ENCODE data around the gene PHACTR3.

The PHACTR3 gene

DNA sequence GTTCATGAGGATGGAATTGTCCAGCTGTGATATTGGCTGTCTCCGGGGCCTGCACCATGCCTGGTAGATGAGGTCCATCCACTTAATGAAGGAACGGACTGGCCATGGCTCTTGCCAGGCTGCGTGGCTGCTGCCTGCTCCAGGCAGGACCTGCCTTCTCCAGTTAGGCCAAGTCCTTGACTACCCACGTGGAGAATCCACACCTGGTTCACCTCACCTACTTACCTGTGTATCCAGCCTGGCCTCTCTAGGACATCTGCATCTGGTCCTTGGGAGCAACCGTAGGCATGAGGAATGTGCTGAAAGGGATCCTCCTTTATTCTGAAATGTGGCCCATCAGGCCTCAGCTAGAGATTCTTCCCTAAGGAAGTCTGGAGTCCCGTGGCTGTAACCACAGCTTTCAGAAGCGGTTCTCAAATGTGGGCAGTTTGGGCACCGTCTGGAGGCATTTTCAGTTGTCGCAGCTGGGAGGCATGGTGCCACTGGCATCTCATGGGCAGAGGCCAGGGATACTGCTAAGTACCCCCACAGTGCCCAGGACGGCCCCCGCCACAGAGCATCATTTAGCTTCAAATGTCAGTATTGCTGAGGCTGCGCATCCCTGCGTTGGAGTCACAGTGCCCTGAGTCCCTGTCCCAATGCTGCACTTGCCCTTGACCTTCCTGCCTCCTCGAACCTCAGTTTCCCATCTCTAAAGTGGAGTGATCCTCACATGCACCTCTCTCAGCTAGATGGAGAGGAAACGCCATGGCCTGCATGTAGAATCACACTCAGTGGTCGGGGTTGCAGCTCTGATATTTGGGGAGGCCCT, 67.5 kb downstream of the PHACTR3 start:
- DNase-seq (ENCODE audit: low read depth), result no peak

- no peak for DNase-seq (ENCODE audit: low read depth)
Measured at GRCh38 chr20:59672576-59672975, 68.2 kb downstream of the PHACTR3 start.

DNA sequence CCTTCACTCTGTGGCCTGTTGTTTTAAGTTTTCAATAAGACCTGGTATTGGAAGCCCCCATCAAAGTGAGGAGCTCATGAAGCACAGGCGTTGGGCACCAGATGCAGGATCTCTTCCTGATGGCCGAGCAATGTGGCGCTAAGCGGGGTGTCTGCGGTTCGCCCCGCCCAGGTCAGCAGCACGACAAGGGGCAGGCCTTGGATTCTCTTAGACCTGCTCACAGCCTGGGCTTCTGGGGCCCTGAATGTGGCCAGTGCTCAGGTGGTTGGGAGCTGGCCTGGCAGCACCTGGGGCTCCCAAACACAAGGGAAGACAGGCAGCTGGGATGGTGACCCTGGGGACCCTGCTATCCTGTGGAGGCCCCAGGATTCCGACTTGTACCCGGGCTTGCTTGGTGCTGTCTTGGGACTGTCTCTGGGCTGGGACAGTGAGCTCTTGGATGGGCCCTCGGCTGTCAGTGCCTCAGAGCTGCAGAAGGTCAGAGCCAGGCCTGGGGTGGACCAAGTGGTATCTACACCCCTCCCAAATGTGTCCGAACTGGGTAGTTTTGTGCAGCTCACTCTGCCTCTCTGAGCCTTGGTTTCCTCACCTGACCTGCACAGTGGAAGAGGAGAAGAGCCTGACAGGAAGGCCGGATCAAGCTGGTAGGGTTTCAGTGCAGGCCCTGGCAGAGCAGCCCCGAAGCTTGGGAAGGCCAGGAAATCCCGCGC, 69.1 kb downstream of the PHACTR3 start:
- DNase-seq (ENCODE audit: low read depth), result no peak

GRCh38 chr20:59673998-59674445, 69.7 kb downstream of the PHACTR3 start:
- DNase-seq (ENCODE audit: low read depth), result no peak

DNA sequence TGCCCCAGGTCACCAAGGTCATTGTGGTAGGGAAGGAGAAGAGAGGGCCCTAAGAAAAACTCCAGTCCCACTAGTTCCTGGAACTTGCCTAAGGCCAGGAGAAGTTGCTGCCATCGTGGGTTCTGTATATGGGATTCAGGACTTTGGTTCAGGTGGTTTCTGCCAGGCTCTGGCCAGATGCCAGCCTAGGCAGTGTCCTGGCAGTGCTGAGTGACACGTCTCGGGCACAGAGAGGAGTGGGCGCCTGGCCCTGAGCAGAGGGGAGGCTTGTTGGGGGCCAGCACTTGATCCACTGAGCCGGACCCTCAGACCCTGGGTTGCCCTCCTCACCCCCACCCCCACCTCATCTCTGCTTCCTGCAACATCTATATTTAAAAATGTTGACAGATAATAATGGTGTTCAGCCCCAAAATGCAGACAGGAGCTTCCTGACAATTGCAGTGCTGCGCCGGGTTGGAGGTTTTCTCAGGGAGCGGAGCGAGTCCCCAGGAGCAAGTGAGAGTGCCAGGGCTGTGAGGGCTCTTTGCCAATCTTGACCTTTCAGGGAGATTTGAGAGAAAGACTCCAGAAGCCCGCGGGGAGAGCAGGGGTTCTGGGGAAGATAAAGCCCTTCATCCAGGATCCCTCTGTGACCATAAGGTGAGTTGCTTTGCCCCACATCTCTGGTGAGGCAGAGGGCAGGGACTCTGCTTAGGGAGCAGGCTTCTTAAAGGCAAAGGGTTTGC, 71.9 kb downstream of the PHACTR3 start:
- DNase-seq (ENCODE audit: low read depth), result no peak

DNA sequence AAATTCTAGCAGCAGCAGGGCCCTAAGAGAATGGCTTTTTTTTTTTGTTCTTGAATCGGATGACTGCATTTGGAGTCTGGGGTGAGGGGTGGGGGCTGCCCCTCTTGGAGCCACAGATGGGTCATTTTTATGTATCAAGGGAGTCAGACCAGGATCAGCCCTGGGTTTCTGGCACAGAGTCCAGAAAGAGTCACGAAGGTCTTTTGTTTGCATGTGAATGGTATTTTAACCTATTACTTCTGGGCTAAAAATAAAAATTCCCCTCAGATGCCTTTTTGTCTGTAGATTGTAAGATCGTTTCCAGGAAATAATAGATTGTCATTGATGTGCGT, 72.5 kb downstream of the PHACTR3 start:
- DNase-seq (ENCODE audit: low read depth), result no peak

DNA sequence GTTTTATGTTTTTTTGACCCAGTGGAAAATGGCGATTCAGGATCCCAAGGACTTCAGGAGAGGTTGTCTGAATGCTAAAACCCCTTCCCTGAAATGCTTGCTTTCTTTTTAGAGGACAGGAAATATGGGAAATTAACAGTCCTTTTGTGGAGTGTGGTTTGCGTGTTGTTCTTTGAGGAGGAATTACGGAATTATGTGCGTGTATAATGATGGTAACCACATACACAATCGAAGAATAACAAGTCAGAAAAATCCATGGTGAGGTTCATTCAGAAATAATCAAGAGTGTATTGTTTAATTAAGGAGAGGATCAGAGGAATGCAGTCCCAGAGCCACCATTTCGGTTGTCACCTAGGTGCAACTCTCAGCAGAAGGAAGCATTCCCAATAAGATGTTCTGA, 73.2 kb downstream of the PHACTR3 start:
- DNase-seq (ENCODE audit: low read depth), result no peak

DNA sequence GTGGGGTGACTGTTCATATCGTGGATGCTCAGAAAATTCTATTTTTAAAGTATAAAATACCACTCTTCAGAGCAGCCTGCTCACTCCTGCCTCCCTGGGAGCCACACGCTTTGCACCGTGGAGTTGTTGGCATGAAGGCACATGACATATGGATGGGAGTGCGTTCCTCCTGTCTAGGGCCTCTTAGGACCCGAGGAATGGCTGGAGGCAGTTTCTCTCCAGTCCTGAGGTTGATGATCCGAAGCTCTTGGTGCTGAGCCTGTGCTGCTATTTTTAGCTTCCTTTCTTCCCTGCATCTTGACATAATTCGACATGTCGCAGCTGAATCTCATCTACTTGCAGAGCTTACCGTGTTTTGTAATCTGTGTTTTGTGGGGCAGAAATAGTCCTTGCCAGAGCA, 73.9 kb downstream of the PHACTR3 start:
- no peak for DNase-seq (ENCODE audit: low read depth)

DNA sequence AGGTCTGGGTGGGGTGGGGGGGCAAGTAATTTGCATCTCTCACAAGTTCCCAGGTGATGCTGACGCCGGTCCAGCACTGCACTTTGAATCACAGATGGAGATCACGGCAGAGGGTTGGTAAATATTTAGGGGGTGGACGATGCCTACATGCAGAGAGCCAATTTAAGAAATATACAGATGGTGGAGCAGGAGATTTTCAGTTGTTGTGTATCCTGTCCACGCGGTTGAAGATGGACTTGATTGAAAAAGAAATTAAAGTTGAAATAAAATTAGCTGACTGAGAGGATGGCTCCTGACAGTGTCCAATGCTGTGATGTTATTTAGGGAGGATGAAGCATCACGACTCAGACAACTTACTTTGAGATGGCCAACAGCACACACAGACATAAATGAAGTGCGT, 74.6 kb downstream of the PHACTR3 start:
- DNase-seq (ENCODE audit: low read depth), result no peak

DNA sequence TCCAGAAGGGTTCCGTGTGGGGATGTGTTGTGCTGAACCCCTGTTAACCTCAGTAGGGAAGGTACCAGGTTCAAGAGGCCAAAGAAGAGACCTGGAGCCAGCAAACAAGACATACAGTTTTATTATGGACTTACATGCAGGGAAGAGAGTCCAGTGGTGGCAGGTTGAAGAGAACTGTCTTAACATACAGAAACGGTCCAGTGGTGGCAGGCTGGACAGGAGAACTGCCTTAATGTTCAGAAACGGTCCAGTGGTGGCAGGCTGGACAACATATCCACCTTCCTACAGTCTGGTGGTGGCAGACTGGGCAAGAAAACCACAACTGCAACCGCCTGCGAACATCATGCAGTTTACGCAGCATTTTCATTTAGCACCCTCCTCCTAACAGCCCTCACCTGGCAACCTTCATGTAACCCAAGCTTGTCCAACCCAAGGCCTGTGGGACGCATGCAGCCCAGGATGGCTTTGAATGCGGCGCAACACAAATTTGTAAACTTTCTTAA, 75.9 kb downstream of the PHACTR3 start:
- no peak for DNase-seq (ENCODE audit: low read depth)

DNA sequence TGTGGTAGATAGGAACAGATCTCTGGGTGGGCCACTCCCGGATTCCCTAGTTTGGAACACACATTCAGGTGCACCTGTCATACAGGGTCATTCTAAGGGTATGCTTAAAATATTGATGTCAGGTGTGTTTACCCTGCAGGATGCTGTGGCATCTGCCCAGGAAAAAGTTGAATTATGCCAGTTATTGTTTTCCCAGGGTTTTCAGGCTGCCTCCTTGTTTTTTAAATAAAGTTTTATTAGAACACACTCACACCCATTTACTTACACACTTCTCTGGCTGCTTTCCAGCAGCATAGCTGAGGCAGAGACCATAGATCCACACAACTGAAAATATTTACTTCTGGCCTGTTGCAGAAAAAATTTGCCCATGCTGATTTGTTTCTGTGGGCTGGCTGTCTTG, 76.5 kb downstream of the PHACTR3 start:
- DNase-seq (ENCODE audit: low read depth), result no peak

GRCh38 chr20:59682603-59683002, 78.3 kb downstream of the PHACTR3 start:
- no peak for DNase-seq (ENCODE audit: low read depth)

- DNase-seq (ENCODE audit: low read depth), result no peak
Measured at GRCh38 chr20:59683181-59683580, 78.8 kb downstream of the PHACTR3 start.

DNA sequence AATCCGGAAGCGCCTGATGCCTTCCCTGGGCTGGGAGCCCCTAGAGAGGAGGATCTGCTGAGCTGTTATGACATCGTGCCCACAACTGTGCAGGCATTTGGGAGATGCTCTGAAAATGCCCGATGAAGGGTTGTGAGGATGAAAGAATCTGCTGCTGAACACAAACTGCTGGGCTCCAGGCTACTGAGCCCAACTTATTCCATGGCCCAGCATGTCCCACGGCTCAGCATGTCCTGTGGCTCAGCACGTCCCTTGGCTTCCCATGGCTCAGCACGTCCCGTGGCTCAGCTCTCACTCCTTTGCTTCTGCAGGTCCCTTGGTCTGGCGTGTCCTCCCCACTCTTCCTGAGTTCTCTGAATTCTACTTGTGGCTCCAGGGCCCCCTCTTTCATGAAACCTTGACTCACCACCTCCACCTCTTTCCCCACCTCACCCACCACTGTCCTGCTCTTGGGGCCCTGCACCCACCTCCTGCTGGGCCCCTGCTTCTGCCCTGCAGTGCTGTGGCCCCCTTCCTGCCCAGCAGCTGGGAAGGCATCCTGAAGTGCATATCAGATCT, 80.4 kb downstream of the PHACTR3 start:
- DNase-seq (ENCODE audit: low read depth), result no peak

GRCh38 chr20:59686404-59687346, 82.3 kb downstream of the PHACTR3 start:
- no peak for DNase-seq (ENCODE audit: low read depth)

GRCh38 chr20:59688356-59688755, 84.0 kb downstream of the PHACTR3 start:
- DNase-seq (ENCODE audit: low read depth), result no peak

GRCh38 chr20:59688999-59689398, 84.7 kb downstream of the PHACTR3 start:
- no peak for DNase-seq (ENCODE audit: low read depth)

GRCh38 chr20:59690101-59690500, 85.8 kb downstream of the PHACTR3 start:
- DNase-seq (ENCODE audit: low read depth), result no peak

GRCh38 chr20:59690976-59691375, 86.6 kb downstream of the PHACTR3 start:
- DNase-seq (ENCODE audit: low read depth), result no peak

DNA sequence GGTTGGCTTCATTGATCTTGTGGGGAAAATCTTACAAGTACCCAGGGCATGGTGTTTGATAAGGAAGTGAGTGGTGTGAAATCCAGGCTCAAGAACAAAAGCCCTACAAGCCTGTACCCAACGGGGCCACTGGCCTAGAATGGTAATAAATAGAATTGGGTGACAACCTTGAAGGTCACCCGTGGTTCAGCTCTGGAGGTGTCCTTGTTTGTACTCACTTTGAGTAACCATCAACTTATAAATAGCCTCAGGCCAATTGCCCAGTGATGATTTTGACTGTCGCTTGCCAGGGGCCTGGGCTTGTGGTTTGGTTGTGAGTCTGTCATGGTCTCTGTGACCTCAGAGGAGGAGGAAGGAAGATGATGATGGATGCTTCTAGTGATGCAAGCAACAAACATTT, 87.8 kb downstream of the PHACTR3 start:
- no peak for DNase-seq (ENCODE audit: low read depth)

GRCh38 chr20:59693587-59693986, 89.2 kb downstream of the PHACTR3 start:
- no peak for DNase-seq (ENCODE audit: low read depth)

All from T follicular helper cell (primary cell).